Spleen (tissue), 7 donors: ENCODE data around the gene NXN.
"Not testable (repeated sequence)": the region's sequence is repeated elsewhere in the genome, so short reads cannot be mapped to it uniquely, and the experiment has no call there.

Experiments used
- CTCF ChIP-seq, 11 experiments: fragments of 200-600 bp in 7 of 11; fragments of 450-650 bp in 4 of 11; sonication (generic) in 4 of 11; IDR thresholded peaks in 8 of 11; conservative IDR thresholded peaks in 3 of 11; 1 replicate in 7 of 11; 2 replicates in 4 of 11; pipeline versions ENCODE4 v1.4.0 to v1.8.0; 2016 to 2021; ENCODE audit warnings: antibody characterized with exemption in 11 of 11, inconsistent platforms in 4 of 11, mild to moderate bottlenecking in 1 of 11
- POLR2A ChIP-seq, 3 donors: fragments of 450-650 bp; IDR thresholded peaks; one replicate each; pipeline ENCODE4 v1.5.1; 2017; ENCODE audit warnings: antibody characterized with exemption in 3 of 3, mild to moderate bottlenecking in 1 of 3
- POLR2AphosphoS5 ChIP-seq, 3 donors: sonication (generic); formaldehyde crosslinking; IDR thresholded peaks; one replicate each; pipeline ENCODE4 v1.5.1; 2017; ENCODE audit warnings: antibody characterized with exemption in 3 of 3
- donor health status: DM: no; HTN: no; CAD: no; lungs with moderate emphysema.
- donor health status: DM: no; HTN: no; CAD: no.
- donor health status: DM: no; HTN: no; CAD: no.

- TF ChIP-seq CTCF (IDR thresholded peaks at IDR 0.05 in 8 of 11, conservative IDR thresholded peaks at IDR 0.05 in 3 of 11); POLR2AphosphoS5 (IDR thresholded peaks at IDR 0.05); POLR2A (IDR thresholded peaks at IDR 0.05): not testable (repeated sequence)
Observed at GRCh38 chr17:829614-830013, 150.0 kb downstream of the NXN start.
